Parathyroid adenoma (tissue), 2 donors: Measurements from ENCODE around the gene LRRC26.
"Not testable (repeated sequence)": the region's sequence is repeated elsewhere in the genome, so short reads cannot be mapped to it uniquely, and the experiment has no call there.

Source experiments
- H2AFZ ChIP-seq: fragments of 300-600 bp; sonication (generic); one replicate; pipeline ENCODE4 v1.7.0; 2017; ENCODE audit warnings: antibody characterized with exemption, mild to moderate bottlenecking
- H3K27ac ChIP-seq: fragments of 300-600 bp; sonication (generic); one replicate; pipeline ENCODE4 v1.7.0; 2017
- H3K27me3 ChIP-seq: fragments of 300-600 bp; sonication (generic); one replicate; pipeline ENCODE4 v1.7.0; 2017; ENCODE audit warnings: low read length; ENCODE audit not compliant: control insufficient read depth, insufficient read depth
- H3K36me3 ChIP-seq: fragments of 300-600 bp; sonication (generic); one replicate; pipeline ENCODE4 v1.7.0; 2017; ENCODE audit warnings: low read length; ENCODE audit not compliant: control insufficient read depth, insufficient read depth
- H3K4me1 ChIP-seq: fragments of 300-600 bp; sonication (generic); one replicate; pipeline ENCODE4 v1.7.0; 2017; ENCODE audit warnings: control low read depth
- H3K4me2 ChIP-seq: fragments of 300-600 bp; sonication (generic); one replicate; pipeline ENCODE4 v1.7.0; 2017; ENCODE audit warnings: low read length
- H3K4me3 ChIP-seq: fragments of 300-600 bp; sonication (generic); one replicate; pipeline ENCODE4 v1.7.0; 2017; ENCODE audit warnings: low read depth, low read length
- H3K79me2 ChIP-seq: fragments of 300-600 bp; sonication (generic); one replicate; pipeline ENCODE4 v1.7.0; 2017; ENCODE audit warnings: control low read depth
- H3K9ac ChIP-seq: fragments of 300-600 bp; sonication (generic); one replicate; pipeline ENCODE4 v1.7.0; 2017; ENCODE audit warnings: mild to moderate bottlenecking
- H3K9me3 ChIP-seq: fragments of 300-600 bp; sonication (generic); one replicate; pipeline ENCODE4 v1.7.0; 2017; ENCODE audit warnings: low read length; ENCODE audit not compliant: control insufficient read depth
- TF ChIP-seq, protein P1 (sequence below): fragments of 300-600 bp; sonication (generic); IDR thresholded peaks from one replicate; pipeline ENCODE4 v1.7.0; 2017; ENCODE audit warnings: antibody characterized with exemption, mild to moderate bottlenecking
- donor health status: primary hyperparathyroidism.

Gene LRRC26

DNA sequence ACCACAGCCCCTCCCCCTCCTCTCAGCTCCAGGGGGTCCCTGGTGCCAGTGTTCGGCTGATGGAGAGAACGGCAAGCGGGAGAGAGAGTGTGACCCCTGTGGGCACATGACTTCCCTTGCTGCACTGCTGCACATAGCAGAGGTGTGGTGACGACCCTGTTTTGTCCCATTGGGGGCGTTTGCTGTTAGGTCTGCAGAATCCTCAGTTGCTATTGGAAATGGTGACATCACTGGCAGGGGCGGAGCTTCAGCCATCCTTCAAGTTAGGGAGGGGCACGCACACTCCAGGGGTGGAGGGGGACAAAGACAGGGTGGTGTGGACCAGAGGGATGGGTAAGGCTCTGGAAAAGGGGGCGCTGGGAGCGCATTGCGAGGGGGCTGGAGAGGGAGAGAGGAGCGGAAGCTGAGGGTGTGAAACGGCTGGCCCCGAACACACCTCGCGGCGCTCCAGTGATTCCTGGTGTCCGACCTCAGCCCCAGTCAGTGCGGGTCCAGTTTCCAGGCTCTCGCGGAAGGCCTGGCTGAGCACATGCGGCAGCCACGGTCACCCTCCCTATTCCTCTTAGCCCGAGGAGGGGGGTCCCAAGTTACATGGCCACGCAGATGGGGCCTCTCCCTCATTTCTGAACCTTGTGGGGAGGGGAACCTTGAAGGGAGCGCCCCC, 31.7 kb downstream of the LRRC26 start:
- H3K9ac ChIP-seq, result no peak overlapping the region
- peaks cover 11% of the 10 kb centered on the region for H3K27me3 ChIP-seq
- TF ChIP-seq, protein P1, sequence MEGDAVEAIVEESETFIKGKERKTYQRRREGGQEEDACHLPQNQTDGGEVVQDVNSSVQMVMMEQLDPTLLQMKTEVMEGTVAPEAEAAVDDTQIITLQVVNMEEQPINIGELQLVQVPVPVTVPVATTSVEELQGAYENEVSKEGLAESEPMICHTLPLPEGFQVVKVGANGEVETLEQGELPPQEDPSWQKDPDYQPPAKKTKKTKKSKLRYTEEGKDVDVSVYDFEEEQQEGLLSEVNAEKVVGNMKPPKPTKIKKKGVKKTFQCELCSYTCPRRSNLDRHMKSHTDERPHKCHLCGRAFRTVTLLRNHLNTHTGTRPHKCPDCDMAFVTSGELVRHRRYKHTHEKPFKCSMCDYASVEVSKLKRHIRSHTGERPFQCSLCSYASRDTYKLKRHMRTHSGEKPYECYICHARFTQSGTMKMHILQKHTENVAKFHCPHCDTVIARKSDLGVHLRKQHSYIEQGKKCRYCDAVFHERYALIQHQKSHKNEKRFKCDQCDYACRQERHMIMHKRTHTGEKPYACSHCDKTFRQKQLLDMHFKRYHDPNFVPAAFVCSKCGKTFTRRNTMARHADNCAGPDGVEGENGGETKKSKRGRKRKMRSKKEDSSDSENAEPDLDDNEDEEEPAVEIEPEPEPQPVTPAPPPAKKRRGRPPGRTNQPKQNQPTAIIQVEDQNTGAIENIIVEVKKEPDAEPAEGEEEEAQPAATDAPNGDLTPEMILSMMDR, result no peak
- no peaks in the 10 kb centered on the region for H3K36me3 ChIP-seq
- H2AFZ ChIP-seq, result no peak overlapping the region
- no peaks in the 10 kb centered on the region for H3K9me3 ChIP-seq
- no peak overlapping the region for H3K4me2 ChIP-seq
- H3K4me1 ChIP-seq, result no peaks in the 10 kb centered on the region
- H3K79me2 ChIP-seq, result no peaks in the 10 kb centered on the region
- H3K4me3 ChIP-seq, result no peak overlapping the region
- H3K27ac ChIP-seq, result no peak overlapping the region

- Histone ChIP-seq H3K27ac (no peak overlapping the region), H2AFZ (no peak overlapping the region), H3K79me2 (no peaks in the 10 kb centered on the region), H3K4me1 (no peaks in the 10 kb centered on the region), H3K36me3 (no peaks in the 10 kb centered on the region), H3K27me3 (peaks cover 7% of the 10 kb centered on the region), H3K4me2 (no peak overlapping the region), H3K9ac (no peak overlapping the region), H3K4me3 (no peak overlapping the region), H3K9me3 (no peaks in the 10 kb centered on the region)
- TF ChIP-seq, protein P1, result no peak
Measured at GRCh38 chr9:137136881-137137607, 32.8 kb downstream of the LRRC26 start.

GRCh38 chr9:137136261-137136880, 33.5 kb downstream of the LRRC26 start:
- Histone ChIP-seq H2AFZ (no peak overlapping the region), H3K79me2 (no peaks in the 10 kb centered on the region), H3K27me3 (peaks cover 7% of the 10 kb centered on the region), H3K36me3 (no peaks in the 10 kb centered on the region), H3K4me3 (no peak overlapping the region), H3K9me3 (no peaks in the 10 kb centered on the region), H3K4me1 (no peaks in the 10 kb centered on the region), H3K4me2 (no peak overlapping the region), H3K9ac (no peak overlapping the region), H3K27ac (no peak overlapping the region)
- TF ChIP-seq, protein P1, result no peak

GRCh38 chr9:137135154-137135553, 34.7 kb downstream of the LRRC26 start:
- H3K27ac ChIP-seq, H2AFZ ChIP-seq, H3K27me3 ChIP-seq, H3K36me3 ChIP-seq, H3K9me3 ChIP-seq, H3K79me2 ChIP-seq, H3K4me2 ChIP-seq, H3K4me3 ChIP-seq, H3K9ac ChIP-seq, H3K4me1 ChIP-seq: not testable (repeated sequence)

DNA sequence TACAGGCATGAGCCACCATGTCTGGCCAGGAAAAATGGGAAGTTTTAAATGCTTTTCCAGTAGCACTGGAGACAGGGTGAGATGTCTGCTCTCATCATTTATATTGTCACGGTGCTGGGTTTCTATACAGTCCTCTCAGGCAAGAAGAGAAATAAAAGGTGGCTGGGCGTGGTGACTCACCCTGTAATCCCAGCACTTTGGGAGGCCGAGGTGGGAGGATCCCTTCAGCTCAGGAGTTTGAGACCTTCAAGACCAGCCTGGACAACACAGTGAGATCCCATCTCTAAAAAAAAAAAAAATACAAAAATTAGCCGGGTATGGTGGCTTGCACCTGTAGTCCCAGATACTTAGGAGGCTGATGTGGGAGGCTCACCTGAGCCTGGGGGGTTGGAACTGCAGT, 35.7 kb downstream of the LRRC26 start:
- Histone ChIP-seq H3K9ac (no peak overlapping the region), H3K27ac (no peak overlapping the region), H3K4me1 (no peaks in the 10 kb centered on the region), H3K4me3 (no peak overlapping the region), H3K36me3 (no peaks in the 10 kb centered on the region), H3K4me2 (no peak overlapping the region), H2AFZ (no peak overlapping the region), H3K27me3 (peaks cover 7% of the 10 kb centered on the region), H3K9me3 (no peaks in the 10 kb centered on the region), H3K79me2 (no peaks in the 10 kb centered on the region)
- TF ChIP-seq, protein P1, result no peak
